HepG2 (cell line): ENCODE data around the gene ZSCAN23. TPM values are rescaled to one million over a fixed set of nuclear protein-coding genes. Genes with fewer than 3 reads are reported as not detected.

ENCODE experiments used
- ATF7 ChIP-seq, 2 experiments: fragments of 450-650 bp in 1 of 2; sonication (generic) in 1 of 2; formaldehyde crosslinking in 1 of 2; IDR thresholded peaks; 2 replicates each; pipeline versions ENCODE4 v1.4.0 to v1.6.1; 2016 to 2020; ENCODE audit warnings: antibody characterized with exemption in 1 of 2, mild to moderate bottlenecking in 1 of 2, missing genetic modification reagents in 1 of 2
- MEF2D ChIP-seq: sonication (generic); formaldehyde crosslinking; IDR thresholded peaks from 2 replicates; pipeline ENCODE4 v1.5.1; 2020; ENCODE audit warnings: mild to moderate bottlenecking, missing genetic modification reagents
- MTF1 ChIP-seq: sonication (generic); formaldehyde crosslinking; IDR thresholded peaks from 2 replicates; pipeline ENCODE4 v1.5.0; 2020; ENCODE audit warnings: missing genetic modification reagents
- PLSCR1 ChIP-seq: sonication (generic); formaldehyde crosslinking; IDR thresholded peaks from 2 replicates; pipeline ENCODE4 v1.5.0; 2020; ENCODE audit warnings: missing genetic modification reagents, mild to moderate bottlenecking, borderline replicate concordance
- SP2 ChIP-seq: sonication (generic); formaldehyde crosslinking; IDR thresholded peaks from 2 replicates; pipeline ENCODE4 v1.5.1; 2020; ENCODE audit warnings: mild to moderate bottlenecking, missing genetic modification reagents
- ZBTB1 ChIP-seq: sonication (generic); formaldehyde crosslinking; IDR thresholded peaks from 2 replicates; pipeline ENCODE4 v1.4.0; 2020; ENCODE audit warnings: missing genetic modification reagents, borderline replicate concordance
- ZFY ChIP-seq: sonication (generic); formaldehyde crosslinking; IDR thresholded peaks from 2 replicates; pipeline ENCODE4 v1.4.0; 2020; ENCODE audit warnings: missing genetic modification reagents
- ZNF142 ChIP-seq: sonication (generic); formaldehyde crosslinking; IDR thresholded peaks from 2 replicates; pipeline ENCODE4 v1.4.0; 2020; ENCODE audit warnings: missing genetic modification reagents
- ZSCAN20 ChIP-seq: sonication (generic); formaldehyde crosslinking; IDR thresholded peaks from 2 replicates; pipeline ENCODE4 v1.4.0; 2020; ENCODE audit warnings: missing genetic modification reagents, mild to moderate bottlenecking, borderline replicate concordance
- polyA plus RNA-seq, 8 experiments: library from polyadenylated mRNA; depleted of rRNA in 3 of 8; stranded (reverse) in 7 of 8; unstranded in 1 of 8; fragments of >200 nt; fragmentation: Illumina TruSeq in 4 of 8; extraction: Trizol in 4 of 8; gene quantifications; 2 replicates each; pipeline versions ENCODE4 v1.2.1 to v1.2.3, GENCODE V29; 2011 to 2016; ENCODE audit warnings: low read depth in 4 of 8, missing spikeins in 1 of 8, mixed read lengths in 1 of 8; ENCODE audit not compliant: insufficient read depth in 1 of 8
- total RNA-seq, 5 experiments: library from RNA; depleted of rRNA; stranded (reverse); fragments of >200 nt; fragmentation: Illumina TruSeq; extraction: Trizol; gene quantifications; 2 replicates each; pipeline ENCODE4 v1.2.3, GENCODE V29; 2016; ENCODE audit warnings: low read depth in 1 of 5
- TF ChIP-seq, protein P1 (sequence below): sonication (generic); formaldehyde crosslinking; IDR thresholded peaks from one replicate; pipeline ENCODE4 v1.5.1; 2020; ENCODE audit warnings: mild to moderate bottlenecking, missing genetic modification reagents; ENCODE audit errors: not compliant biosample characterization

ZSCAN23 gene
- total and polyA plus RNA-seq, 2 of the 13 experiments (the other 11 are each of a cell fraction or from before 2014, with no cell fraction given) = 0.29 to 1.2 TPM

- TF ChIP-seq ZNF142 (CRISPR knock-in tag) (no peak), ATF7 (IDR thresholded peaks at IDR 0.05) (no peak), ATF7 (CRISPR knock-in tag; IDR thresholded peaks at IDR 0.05) (peak; percentile 69; the same call in 1 of the 2 replicates), ZSCAN20 (CRISPR knock-in tag) (peak; percentile 31; the same call in 1 of the 2 replicates), MTF1 (CRISPR knock-in tag) (no peak), SP2 (no peak), ZFY (CRISPR knock-in tag) (peak; percentile 89), ZBTB1 (CRISPR knock-in tag) (0 out of 2 replicates have a peak, but pooled peaks have one; percentile 31), MEF2D (peak; percentile 74), PLSCR1 (CRISPR knock-in tag) (no peak)
- TF ChIP-seq, protein P1, sequence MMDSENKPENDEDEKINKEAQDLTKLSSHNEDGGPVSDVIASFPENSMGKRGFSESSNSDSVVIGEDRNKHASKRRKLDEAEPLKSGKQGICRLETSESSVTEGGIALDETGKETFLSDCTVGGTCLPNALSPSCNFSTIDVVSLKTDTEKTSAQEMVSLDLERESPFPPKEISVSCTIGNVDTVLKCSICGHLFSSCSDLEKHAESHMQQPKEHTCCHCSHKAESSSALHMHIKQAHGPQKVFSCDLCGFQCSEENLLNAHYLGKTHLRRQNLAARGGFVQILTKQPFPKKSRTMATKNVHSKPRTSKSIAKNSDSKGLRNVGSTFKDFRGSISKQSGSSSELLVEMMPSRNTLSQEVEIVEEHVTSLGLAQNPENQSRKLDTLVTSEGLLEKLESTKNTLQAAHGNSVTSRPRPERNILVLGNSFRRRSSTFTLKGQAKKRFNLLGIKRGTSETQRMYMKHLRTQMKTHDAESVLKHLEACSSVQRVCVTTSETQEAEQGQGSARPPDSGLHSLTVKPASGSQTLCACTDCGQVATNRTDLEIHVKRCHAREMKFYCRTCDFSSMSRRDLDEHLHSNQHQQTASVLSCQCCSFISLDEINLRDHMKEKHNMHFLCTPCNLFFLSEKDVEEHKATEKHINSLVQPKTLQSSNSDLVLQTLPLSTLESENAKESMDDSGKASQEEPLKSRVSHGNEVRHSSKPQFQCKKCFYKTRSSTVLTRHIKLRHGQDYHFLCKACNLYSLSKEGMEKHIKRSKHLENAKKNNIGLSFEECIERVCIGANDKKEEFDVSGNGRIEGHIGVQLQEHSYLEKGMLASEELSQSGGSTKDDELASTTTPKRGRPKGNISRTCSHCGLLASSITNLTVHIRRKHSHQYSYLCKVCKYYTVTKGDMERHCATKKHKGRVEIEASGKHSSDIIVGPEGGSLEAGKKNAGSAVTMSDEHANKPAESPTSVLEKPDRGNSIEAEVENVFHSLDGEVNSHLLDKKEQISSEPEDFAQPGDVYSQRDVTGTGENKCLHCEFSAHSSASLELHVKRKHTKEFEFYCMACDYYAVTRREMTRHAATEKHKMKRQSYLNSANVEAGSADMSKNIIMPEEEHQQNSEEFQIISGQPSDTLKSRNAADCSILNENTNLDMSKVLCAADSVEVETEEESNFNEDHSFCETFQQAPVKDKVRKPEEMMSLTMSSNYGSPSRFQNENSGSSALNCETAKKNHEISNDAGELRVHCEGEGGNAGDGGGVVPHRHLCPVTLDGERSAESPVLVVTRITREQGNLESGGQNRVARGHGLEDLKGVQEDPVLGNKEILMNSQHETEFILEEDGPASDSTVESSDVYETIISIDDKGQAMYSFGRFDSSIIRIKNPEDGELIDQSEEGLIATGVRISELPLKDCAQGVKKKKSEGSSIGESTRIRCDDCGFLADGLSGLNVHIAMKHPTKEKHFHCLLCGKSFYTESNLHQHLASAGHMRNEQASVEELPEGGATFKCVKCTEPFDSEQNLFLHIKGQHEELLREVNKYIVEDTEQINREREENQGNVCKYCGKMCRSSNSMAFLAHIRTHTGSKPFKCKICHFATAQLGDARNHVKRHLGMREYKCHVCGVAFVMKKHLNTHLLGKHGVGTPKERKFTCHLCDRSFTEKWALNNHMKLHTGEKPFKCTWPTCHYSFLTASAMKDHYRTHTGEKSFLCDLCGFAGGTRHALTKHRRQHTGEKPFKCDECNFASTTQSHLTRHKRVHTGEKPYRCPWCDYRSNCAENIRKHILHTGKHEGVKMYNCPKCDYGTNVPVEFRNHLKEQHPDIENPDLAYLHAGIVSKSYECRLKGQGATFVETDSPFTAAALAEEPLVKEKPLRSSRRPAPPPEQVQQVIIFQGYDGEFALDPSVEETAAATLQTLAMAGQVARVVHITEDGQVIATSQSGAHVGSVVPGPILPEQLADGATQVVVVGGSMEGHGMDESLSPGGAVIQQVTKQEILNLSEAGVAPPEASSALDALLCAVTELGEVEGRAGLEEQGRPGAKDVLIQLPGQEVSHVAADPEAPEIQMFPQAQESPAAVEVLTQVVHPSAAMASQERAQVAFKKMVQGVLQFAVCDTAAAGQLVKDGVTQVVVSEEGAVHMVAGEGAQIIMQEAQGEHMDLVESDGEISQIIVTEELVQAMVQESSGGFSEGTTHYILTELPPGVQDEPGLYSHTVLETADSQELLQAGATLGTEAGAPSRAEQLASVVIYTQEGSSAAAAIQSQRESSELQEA (CRISPR knock-in tag) = no peak
Observed at GRCh38 chr6:28383235-28384142, 59.8 kb downstream of the ZSCAN23 start (continued).
